ENCODE data around the gene PGAP1.

DNA sequence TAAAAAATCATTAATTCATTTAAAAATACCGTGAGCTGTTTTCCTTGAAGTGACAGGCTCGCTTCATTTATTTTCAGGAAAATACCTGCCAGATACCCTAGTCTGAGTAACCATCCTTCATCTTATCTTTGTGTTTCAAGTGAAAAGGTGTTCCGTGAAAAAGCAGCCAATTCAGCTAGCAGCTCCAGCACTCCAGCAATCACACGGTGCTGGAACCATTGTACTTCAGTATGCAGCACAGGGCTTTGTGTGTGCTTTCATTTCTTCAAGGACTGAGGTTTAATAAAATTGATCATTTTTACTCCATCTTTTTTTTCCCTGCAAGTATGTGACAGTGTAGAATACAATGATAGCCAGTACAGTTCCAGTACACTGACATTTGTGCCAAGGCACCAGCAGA, 39.1 kb upstream of the PGAP1 start:
- TF ChIP-seq, protein P1, sequence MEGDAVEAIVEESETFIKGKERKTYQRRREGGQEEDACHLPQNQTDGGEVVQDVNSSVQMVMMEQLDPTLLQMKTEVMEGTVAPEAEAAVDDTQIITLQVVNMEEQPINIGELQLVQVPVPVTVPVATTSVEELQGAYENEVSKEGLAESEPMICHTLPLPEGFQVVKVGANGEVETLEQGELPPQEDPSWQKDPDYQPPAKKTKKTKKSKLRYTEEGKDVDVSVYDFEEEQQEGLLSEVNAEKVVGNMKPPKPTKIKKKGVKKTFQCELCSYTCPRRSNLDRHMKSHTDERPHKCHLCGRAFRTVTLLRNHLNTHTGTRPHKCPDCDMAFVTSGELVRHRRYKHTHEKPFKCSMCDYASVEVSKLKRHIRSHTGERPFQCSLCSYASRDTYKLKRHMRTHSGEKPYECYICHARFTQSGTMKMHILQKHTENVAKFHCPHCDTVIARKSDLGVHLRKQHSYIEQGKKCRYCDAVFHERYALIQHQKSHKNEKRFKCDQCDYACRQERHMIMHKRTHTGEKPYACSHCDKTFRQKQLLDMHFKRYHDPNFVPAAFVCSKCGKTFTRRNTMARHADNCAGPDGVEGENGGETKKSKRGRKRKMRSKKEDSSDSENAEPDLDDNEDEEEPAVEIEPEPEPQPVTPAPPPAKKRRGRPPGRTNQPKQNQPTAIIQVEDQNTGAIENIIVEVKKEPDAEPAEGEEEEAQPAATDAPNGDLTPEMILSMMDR (IDR thresholded peaks at IDR 0.05), result no peak
- no peak for TF ChIP-seq POLR2A (IDR thresholded peaks at IDR 0.05)
